ENCODE data around the gene STK32B.

STK32B gene

DNA sequence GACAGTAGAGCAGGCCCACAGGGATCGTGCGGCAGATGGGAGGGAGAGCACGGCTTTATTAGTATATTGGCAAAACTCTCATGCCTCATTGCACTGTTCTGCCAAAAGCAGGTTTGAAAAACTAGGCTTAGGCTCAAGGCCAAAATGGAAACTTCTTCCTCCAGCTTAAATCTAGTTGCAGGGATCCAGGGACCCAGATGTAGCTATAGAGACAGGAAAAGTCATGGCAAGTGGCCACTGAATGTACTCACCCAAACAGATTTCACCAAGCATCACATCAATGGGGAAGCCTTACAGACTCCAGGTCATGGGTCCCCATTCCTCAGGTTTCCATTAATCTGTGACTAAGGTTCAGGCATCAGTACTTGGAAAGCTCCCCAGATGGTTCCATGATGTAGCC, 149.2 kb downstream of the STK32B start:
- TF ChIP-seq ZBTB7A (IDR thresholded peaks at IDR 0.05; ENCODE audit: low read depth) (no peak), YY1 (IDR thresholded peaks at IDR 0.05; ENCODE audit: low read depth) (no peak), CREB1 (IDR thresholded peaks at IDR 0.05; ENCODE audit: low read depth) (no peak), RAD21 (IDR thresholded peaks at IDR 0.05; ENCODE audit: low read depth) (no peak), TAF1 (IDR thresholded peaks at IDR 0.05; ENCODE audit: low read depth) (no peak)
- TF ChIP-seq, protein P1, sequence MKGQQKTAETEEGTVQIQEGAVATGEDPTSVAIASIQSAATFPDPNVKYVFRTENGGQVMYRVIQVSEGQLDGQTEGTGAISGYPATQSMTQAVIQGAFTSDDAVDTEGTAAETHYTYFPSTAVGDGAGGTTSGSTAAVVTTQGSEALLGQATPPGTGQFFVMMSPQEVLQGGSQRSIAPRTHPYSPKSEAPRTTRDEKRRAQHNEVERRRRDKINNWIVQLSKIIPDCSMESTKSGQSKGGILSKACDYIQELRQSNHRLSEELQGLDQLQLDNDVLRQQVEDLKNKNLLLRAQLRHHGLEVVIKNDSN (IDR thresholded peaks at IDR 0.05): no peak

DNA sequence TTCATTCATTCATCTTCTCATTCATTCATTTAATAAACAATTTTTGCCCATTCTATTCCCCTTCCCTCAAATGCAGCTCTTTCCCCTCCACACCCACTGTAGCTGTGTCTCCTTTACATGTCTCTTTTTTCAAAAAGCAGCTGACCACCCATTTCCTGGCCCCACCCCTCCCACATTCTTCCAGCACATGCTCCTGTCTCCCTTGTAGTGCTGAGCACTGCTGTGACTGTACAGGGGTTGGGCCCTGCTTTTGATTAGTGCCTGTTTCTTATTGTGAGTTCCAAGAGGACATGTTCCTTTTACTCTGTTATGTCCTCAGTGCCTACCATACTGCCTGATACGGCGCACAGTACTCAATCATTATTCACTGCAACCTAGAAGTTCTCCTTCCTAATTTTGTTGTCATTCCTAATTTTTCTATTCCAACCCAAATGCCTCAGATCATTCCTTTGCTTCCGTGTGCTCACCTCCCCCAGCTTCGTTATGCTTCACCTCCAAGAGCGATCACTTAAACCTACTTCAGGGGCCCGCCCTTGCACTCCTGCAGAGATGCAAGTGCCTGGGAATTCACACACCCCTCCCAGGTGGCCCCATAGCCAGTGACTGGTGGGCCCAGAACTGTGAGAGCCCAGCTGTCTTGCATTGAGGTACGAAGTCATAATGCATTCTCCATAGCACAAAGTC, 152.2 kb downstream of the STK32B start:
- TF ChIP-seq EGR1 (IDR thresholded peaks at IDR 0.05) (no peak), ZBTB7A (IDR thresholded peaks at IDR 0.05; ENCODE audit: low read depth) (no peak), RAD21 (IDR thresholded peaks at IDR 0.05; ENCODE audit: low read depth) (no peak), TCF12 (IDR thresholded peaks at IDR 0.05; ENCODE audit: low read depth) (no peak), TAF1 (IDR thresholded peaks at IDR 0.05; ENCODE audit: low read depth) (no peak), CREB1 (IDR thresholded peaks at IDR 0.05; ENCODE audit: low read depth) (no peak), YY1 (IDR thresholded peaks at IDR 0.05; ENCODE audit: low read depth) (no peak), CEBPB (IDR thresholded peaks at IDR 0.05) (no peak), EP300 (IDR thresholded peaks at IDR 0.05; ENCODE audit: borderline replicate concordance) (no peak), FOXM1 (IDR thresholded peaks at IDR 0.05; ENCODE audit: borderline replicate concordance, low read depth) (no peak), TEAD4 (IDR thresholded peaks at IDR 0.05) (no peak), NFIC (IDR thresholded peaks at IDR 0.05) (no peak)
- TF ChIP-seq, protein P1 (IDR thresholded peaks at IDR 0.05): no peak
- TF ChIP-seq, protein P2, sequence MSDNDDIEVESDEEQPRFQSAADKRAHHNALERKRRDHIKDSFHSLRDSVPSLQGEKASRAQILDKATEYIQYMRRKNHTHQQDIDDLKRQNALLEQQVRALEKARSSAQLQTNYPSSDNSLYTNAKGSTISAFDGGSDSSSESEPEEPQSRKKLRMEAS (IDR thresholded peaks at IDR 0.05): no peak
- TF ChIP-seq, protein P3, sequence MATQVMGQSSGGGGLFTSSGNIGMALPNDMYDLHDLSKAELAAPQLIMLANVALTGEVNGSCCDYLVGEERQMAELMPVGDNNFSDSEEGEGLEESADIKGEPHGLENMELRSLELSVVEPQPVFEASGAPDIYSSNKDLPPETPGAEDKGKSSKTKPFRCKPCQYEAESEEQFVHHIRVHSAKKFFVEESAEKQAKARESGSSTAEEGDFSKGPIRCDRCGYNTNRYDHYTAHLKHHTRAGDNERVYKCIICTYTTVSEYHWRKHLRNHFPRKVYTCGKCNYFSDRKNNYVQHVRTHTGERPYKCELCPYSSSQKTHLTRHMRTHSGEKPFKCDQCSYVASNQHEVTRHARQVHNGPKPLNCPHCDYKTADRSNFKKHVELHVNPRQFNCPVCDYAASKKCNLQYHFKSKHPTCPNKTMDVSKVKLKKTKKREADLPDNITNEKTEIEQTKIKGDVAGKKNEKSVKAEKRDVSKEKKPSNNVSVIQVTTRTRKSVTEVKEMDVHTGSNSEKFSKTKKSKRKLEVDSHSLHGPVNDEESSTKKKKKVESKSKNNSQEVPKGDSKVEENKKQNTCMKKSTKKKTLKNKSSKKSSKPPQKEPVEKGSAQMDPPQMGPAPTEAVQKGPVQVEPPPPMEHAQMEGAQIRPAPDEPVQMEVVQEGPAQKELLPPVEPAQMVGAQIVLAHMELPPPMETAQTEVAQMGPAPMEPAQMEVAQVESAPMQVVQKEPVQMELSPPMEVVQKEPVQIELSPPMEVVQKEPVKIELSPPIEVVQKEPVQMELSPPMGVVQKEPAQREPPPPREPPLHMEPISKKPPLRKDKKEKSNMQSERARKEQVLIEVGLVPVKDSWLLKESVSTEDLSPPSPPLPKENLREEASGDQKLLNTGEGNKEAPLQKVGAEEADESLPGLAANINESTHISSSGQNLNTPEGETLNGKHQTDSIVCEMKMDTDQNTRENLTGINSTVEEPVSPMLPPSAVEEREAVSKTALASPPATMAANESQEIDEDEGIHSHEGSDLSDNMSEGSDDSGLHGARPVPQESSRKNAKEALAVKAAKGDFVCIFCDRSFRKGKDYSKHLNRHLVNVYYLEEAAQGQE (IDR thresholded peaks at IDR 0.05; ENCODE audit: low read depth): no peak

DNA sequence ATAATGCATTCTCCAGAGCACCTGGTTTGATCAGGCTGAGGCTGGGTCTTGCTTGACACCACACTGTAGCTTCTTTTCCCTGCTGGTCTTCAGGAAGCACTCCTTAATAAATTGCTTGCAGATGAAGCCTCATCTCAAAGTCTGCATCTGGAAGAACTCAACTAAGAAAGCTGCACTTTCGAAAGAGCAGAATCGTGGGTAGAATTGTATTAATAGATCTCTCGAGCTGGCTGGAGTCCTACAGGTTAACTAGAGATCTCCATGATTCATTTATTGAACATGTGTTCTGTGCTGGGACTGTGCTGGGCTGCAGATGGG, 152.7 kb downstream of the STK32B start:
- TF ChIP-seq TCF12 (IDR thresholded peaks at IDR 0.05; ENCODE audit: low read depth) (no peak), CEBPB (IDR thresholded peaks at IDR 0.05) (no peak), TAF1 (IDR thresholded peaks at IDR 0.05; ENCODE audit: low read depth) (no peak), EP300 (IDR thresholded peaks at IDR 0.05; ENCODE audit: borderline replicate concordance) (no peak), ZBTB7A (IDR thresholded peaks at IDR 0.05; ENCODE audit: low read depth) (no peak), RAD21 (IDR thresholded peaks at IDR 0.05; ENCODE audit: low read depth) (no peak), NFIC (IDR thresholded peaks at IDR 0.05) (no peak), CREB1 (IDR thresholded peaks at IDR 0.05; ENCODE audit: low read depth) (no peak), FOXM1 (IDR thresholded peaks at IDR 0.05; ENCODE audit: borderline replicate concordance, low read depth) (no peak)
- TF ChIP-seq, protein P2 (IDR thresholded peaks at IDR 0.05): no peak
- TF ChIP-seq, protein P3 (IDR thresholded peaks at IDR 0.05; ENCODE audit: low read depth): no peak
- TF ChIP-seq, protein P1 (IDR thresholded peaks at IDR 0.05): no peak

DNA sequence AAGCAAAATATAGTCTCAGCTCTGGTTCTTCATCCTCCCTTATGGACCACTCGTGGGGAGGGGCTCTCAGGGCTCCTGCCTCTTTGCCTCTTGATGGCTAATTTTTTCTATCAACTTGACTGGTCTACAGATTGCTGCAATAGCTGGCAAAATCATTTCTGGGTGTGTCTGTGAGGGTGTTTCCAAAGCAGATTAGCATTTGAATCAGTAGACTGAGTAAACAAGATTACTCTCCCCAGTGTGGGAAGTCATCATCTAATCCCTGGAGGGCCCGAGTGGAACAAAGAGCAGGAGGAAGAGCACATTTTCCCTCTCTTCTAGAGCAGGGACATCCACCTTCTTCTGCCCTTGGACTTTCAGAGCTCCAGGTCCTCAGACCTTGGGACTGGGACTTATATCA, 153.5 kb downstream of the STK32B start:
- no peak for TF ChIP-seq TEAD4 (IDR thresholded peaks at IDR 0.05)
- TF ChIP-seq, protein P3 (IDR thresholded peaks at IDR 0.05; ENCODE audit: low read depth): no peak
- no peak for TF ChIP-seq CEBPB (IDR thresholded peaks at IDR 0.05)

All from Ishikawa (cell line).